ENCODE measurements around the gene IKZF4.
A peak's percentile ranks its signal among the peaks of the same experiment; 100 is the strongest.
"Not testable (repeated sequence)": the region's sequence is repeated elsewhere in the genome, so short reads cannot be mapped to it uniquely, and the experiment has no call there.

IKZF4 gene

GRCh38 chr12:56020423-56021184 lies at the start of gene IKZF4:
Gene IKZF4, plus strand, starts transcription at chr12:56021043. Its CDS starts 451 bp downstream, at chr12:56021494.
- DNase-seq (ENCODE audit: insufficient read length, low spot score) (no peak), FAIRE-seq (no peak)

- no peak for DNase-seq (ENCODE audit: insufficient read length, low spot score)
- no peak for FAIRE-seq
Observed at GRCh38 chr12:55972042-55972441, 48.8 kb upstream of the IKZF4 start.

GRCh38 chr12:55972456-55972855 lies 48.4 kb upstream of the IKZF4 start:
- FAIRE-seq (no peak), DNase-seq (ENCODE audit: insufficient read length, low spot score) (no peak)

GRCh38 chr12:55972911-55973598 lies 47.8 kb upstream of the IKZF4 start:
- no peak for DNase-seq (ENCODE audit: insufficient read length, low spot score)
- FAIRE-seq = peak; percentile 70

GRCh38 chr12:55973599-55974307 lies 47.1 kb upstream of the IKZF4 start, which contains the start of gene RAB5B:
Gene RAB5B, plus strand, starts transcription at chr12:55974078. Its CDS starts 12,883 bp downstream, at chr12:55986961.
- FAIRE-seq (peak; percentile 100), DNase-seq (ENCODE audit: insufficient read length, low spot score) (peak; percentile 87)

GRCh38 chr12:55974308-55974730 lies 46.5 kb upstream of the IKZF4 start:
- DNase-seq (ENCODE audit: insufficient read length, low spot score) = no peak
- no peak for FAIRE-seq

- DNase-seq (ENCODE audit: insufficient read length, low spot score) (no peak), FAIRE-seq (no peak)
Observed at GRCh38 chr12:55978393-55978792, 42.5 kb upstream of the IKZF4 start.

- no peak for FAIRE-seq
- no peak for DNase-seq (ENCODE audit: insufficient read length, low spot score)
Observed at GRCh38 chr12:55979069-55979468, 41.8 kb upstream of the IKZF4 start.

GRCh38 chr12:55981882-55982281 lies 39.0 kb upstream of the IKZF4 start:
- not testable (repeated sequence) for FAIRE-seq; DNase-seq (ENCODE audit: insufficient read length, low spot score)

GRCh38 chr12:55982319-55982936 lies 38.4 kb upstream of the IKZF4 start:
- FAIRE-seq = peak; percentile 87
- DNase-seq (ENCODE audit: insufficient read length, low spot score) = no peak

- no peak for DNase-seq (ENCODE audit: insufficient read length, low spot score)
- no peak for FAIRE-seq
Observed at GRCh38 chr12:55983232-55983842, 37.5 kb upstream of the IKZF4 start.

- FAIRE-seq = no peak
Observed at GRCh38 chr12:55984861-55985260, 36.0 kb upstream of the IKZF4 start.

GRCh38 chr12:55985341-55985740 lies 35.5 kb upstream of the IKZF4 start:
- FAIRE-seq (no peak), DNase-seq (ENCODE audit: insufficient read length, low spot score) (no peak)

More at GRCh38 chr12:55984861-55985260, 36.0 kb upstream of the IKZF4 start:
- DNase-seq (ENCODE audit: insufficient read length, low spot score) = no peak

GRCh38 chr12:55985976-55986375 lies 34.9 kb upstream of the IKZF4 start:
- FAIRE-seq; DNase-seq (ENCODE audit: insufficient read length, low spot score): not testable (repeated sequence)

- DNase-seq (ENCODE audit: insufficient read length, low spot score) (no peak), FAIRE-seq (no peak)
Observed at GRCh38 chr12:55991110-55991509, 29.7 kb upstream of the IKZF4 start.

- FAIRE-seq (no peak), DNase-seq (ENCODE audit: insufficient read length, low spot score) (no peak)
Observed at GRCh38 chr12:55993230-55993853, 27.5 kb upstream of the IKZF4 start.

- no peak for DNase-seq (ENCODE audit: insufficient read length, low spot score)
- no peak for FAIRE-seq
Observed at GRCh38 chr12:55995366-55995765, 25.5 kb upstream of the IKZF4 start.

GRCh38 chr12:55996201-55996714 lies 24.6 kb upstream of the IKZF4 start:
- FAIRE-seq = peak; percentile 93
- DNase-seq (ENCODE audit: insufficient read length, low spot score) = peak; percentile 58

- peak; percentile 100 for DNase-seq (ENCODE audit: insufficient read length, low spot score)
- FAIRE-seq = peak; percentile 94
Observed at GRCh38 chr12:55996715-55997534, 23.9 kb upstream of the IKZF4 start, which contains the start of gene SUOX. Gene SUOX, plus strand, starts transcription at chr12:55997276. Its CDS starts 4,946 bp downstream, at chr12:56002222.
